Measurements from ENCODE around the gene NAA16. TPM values are rescaled to one million over a fixed set of nuclear protein-coding genes. Genes with fewer than 3 reads are reported as not detected.

Gene NAA16
- total and polyA plus RNA-seq, 9 donors = 14.5 to 31.1 (median 25.9) TPM

DNA sequence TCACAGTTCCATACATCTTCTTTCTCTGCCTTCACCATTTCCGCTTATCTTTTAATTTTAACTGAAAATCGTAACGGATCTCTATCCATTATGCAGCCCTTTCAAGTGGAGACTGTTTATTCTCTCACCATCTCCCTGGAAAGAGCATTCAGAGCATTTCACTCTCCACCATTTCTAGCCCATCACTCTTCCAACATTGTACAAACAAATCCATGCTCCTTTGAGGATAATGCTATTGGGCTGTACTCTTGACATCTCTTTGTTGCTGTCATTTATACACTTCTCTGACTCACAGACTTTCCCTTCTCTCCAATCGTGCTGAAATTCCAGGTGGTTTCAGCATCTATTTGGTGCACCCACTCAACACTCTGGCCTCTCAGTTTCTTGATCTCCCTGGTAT, 71.4 kb downstream of the NAA16 start:
- no peaks in the 10 kb centered on the region for H3K27me3 ChIP-seq
- no peaks in the 10 kb centered on the region for H3K9me3 ChIP-seq
- no peaks in the 10 kb centered on the region for H3K36me3 ChIP-seq
- no peak for DNase-seq
- 65 to 73% (median 71%) methylated on average over 4 of the region's 4 CpGs for WGBS, 3 donors
- intact Hi-C loops (cut with DNase I) = no loop called here
- H3K27ac ChIP-seq = no peak overlapping the region
- H3K4me1 ChIP-seq (ENCODE audit: insufficient read depth) = no peaks in the 10 kb centered on the region
- H3K4me3 ChIP-seq = no peak overlapping the region
- TF ChIP-seq POLR2A (IDR thresholded peaks at IDR 0.05) (no peak), EP300 (IDR thresholded peaks at IDR 0.05) (no peak)
- TF ChIP-seq, protein P1, sequence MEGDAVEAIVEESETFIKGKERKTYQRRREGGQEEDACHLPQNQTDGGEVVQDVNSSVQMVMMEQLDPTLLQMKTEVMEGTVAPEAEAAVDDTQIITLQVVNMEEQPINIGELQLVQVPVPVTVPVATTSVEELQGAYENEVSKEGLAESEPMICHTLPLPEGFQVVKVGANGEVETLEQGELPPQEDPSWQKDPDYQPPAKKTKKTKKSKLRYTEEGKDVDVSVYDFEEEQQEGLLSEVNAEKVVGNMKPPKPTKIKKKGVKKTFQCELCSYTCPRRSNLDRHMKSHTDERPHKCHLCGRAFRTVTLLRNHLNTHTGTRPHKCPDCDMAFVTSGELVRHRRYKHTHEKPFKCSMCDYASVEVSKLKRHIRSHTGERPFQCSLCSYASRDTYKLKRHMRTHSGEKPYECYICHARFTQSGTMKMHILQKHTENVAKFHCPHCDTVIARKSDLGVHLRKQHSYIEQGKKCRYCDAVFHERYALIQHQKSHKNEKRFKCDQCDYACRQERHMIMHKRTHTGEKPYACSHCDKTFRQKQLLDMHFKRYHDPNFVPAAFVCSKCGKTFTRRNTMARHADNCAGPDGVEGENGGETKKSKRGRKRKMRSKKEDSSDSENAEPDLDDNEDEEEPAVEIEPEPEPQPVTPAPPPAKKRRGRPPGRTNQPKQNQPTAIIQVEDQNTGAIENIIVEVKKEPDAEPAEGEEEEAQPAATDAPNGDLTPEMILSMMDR (IDR thresholded peaks at IDR 0.05) = no peak

DNA sequence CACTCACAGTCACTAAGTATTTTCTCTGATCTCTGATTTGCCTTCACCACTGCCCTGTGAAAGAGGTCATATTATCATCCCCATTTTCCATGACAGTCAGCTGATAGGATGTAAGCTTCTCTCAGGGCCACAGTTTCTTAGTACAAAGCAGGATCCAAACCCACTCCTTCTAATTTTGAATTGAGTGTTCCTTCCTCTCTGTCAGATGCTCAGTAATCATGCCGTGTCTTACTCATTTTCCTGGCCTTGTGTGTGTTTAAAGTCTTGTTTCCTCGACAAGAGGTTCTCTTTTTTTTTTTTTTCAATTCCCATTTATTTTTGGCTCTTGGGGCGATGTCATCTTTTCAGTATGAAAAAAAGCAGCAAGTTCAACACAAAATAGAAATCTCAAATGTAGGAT, 72.3 kb downstream of the NAA16 start:
- Histone ChIP-seq H3K9me3 (no peaks in the 10 kb centered on the region), H3K36me3 (no peaks in the 10 kb centered on the region), H3K27ac (no peak overlapping the region), H3K4me3 (no peak overlapping the region), H3K4me1 (ENCODE audit: insufficient read depth) (no peaks in the 10 kb centered on the region), H3K27me3 (no peaks in the 10 kb centered on the region)
- intact Hi-C loops (cut with DNase I) = no loop called here
- DNase-seq = no peak
- WGBS, 3 donors = 33 to 38% (median 35%) methylated on average over 3 of the region's 3 CpGs
- TF ChIP-seq EP300 (IDR thresholded peaks at IDR 0.05) (no peak), POLR2A (IDR thresholded peaks at IDR 0.05) (no peak)
- TF ChIP-seq, protein P1 (IDR thresholded peaks at IDR 0.05) = no peak

DNA sequence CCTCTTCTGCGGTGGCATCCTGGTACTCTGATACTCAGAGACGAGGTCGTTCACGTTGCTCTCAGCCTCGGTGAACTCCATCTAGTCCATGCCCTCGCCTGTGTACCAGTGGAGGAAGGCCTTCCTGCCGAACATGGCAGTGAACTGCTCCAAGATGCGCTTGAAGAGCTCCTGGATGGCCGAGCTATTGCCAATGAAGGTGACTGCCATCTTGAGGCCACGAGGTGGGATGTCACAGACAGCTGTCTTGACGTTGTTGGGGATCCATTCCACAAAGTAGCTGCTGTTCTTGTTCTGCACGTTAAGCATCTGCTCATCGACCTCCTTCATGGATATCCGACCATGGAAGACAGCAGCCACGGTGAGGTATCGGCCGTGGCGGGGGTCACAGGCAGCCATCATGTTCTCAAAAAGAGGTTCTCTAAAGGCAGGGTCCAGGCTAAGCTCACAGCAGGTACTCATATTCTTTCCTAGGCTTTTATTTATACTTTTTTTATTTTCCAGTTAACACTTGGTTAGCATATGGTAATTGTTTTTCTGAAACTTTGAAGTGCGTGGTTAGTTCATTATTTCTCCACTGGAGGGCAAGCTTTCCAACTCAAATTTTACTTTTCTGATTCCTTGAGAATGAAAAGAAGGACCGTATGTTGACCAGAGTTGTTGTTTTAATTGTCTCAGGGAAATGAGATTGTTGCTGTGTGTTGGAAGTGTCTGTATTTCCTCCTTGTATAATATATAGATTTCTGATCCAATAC, 73.9 kb downstream of the NAA16 start:
- no peaks in the 10 kb centered on the region for H3K9me3 ChIP-seq

DNA sequence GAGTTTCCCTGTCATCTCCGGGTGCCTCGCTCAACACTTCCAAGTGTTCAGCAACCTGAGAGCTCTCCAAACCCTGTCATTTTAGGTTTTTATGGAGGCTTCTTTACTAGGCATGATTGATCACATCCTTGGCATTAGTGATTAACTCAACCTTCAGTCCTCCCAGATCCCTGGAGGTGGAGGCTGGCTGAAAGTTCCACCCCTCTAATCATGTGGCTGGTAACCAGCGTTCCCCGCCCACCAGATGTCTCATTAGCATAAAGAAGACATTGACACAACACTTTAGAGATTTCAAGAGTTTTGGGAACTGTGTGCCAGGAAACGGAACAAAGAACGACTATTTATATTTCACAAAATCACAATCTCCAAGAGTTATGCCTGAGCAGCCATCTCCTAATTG, 75.1 kb downstream of the NAA16 start:
- intact Hi-C loops (cut with DNase I) = no loop called here
- 77 to 84% (median 81%) methylated on average over 6 of the region's 6 CpGs for WGBS, 3 donors
- no peak for DNase-seq
- no peaks in the 10 kb centered on the region for H3K27me3 ChIP-seq
- TF ChIP-seq, protein P1 (IDR thresholded peaks at IDR 0.05) = no peak
- TF ChIP-seq EP300 (IDR thresholded peaks at IDR 0.05) (no peak), POLR2A (IDR thresholded peaks at IDR 0.05) (no peak)
- no peak overlapping the region for H3K4me3 ChIP-seq
- no peaks in the 10 kb centered on the region for H3K4me1 ChIP-seq (ENCODE audit: insufficient read depth)
- no peaks in the 10 kb centered on the region for H3K36me3 ChIP-seq
- no peak overlapping the region for H3K27ac ChIP-seq
- no peaks in the 10 kb centered on the region for H3K9me3 ChIP-seq

More for the DNA sequence above, 73.9 kb downstream of the NAA16 start:
- TF ChIP-seq POLR2A (IDR thresholded peaks at IDR 0.05) = no peak
- TF ChIP-seq, protein P1 (IDR thresholded peaks at IDR 0.05) = no peak
- TF ChIP-seq EP300 (IDR thresholded peaks at IDR 0.05) = no peak
- WGBS, 3 donors = 83% methylated on average over 20 of the region's 20 CpGs
- intact Hi-C loops (cut with DNase I) = no loop called here
- no peak for DNase-seq
- Histone ChIP-seq H3K4me3 (no peak overlapping the region), H3K36me3 (no peaks in the 10 kb centered on the region), H3K4me1 (ENCODE audit: insufficient read depth) (no peaks in the 10 kb centered on the region), H3K27ac (no peak overlapping the region), H3K27me3 (no peaks in the 10 kb centered on the region)
